ENCODE data around the gene SLC25A21.
"Not testable (repeated sequence)": the region's sequence is repeated elsewhere in the genome, so short reads cannot be mapped to it uniquely, and the experiment has no call there.

Gene SLC25A21

DNA sequence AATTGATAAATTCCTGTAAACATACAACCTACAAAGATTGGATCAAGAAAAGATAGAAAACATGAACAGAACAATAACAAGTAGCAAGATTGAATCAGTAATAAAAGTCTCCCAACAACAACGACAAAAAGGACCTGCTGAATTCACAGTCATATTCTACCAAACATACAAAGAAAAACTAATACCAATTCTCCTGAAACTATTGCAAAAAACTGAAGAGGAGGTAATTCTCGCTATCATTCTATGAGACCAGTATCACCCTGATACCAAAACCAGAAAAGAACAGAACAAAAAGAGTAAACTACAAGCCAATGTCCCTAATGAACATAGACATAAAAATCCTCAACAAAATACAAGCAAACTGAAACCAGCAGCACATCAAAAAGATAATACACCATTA lies 14.4 kb downstream of the SLC25A21 start:
- TF ChIP-seq, protein P1, sequence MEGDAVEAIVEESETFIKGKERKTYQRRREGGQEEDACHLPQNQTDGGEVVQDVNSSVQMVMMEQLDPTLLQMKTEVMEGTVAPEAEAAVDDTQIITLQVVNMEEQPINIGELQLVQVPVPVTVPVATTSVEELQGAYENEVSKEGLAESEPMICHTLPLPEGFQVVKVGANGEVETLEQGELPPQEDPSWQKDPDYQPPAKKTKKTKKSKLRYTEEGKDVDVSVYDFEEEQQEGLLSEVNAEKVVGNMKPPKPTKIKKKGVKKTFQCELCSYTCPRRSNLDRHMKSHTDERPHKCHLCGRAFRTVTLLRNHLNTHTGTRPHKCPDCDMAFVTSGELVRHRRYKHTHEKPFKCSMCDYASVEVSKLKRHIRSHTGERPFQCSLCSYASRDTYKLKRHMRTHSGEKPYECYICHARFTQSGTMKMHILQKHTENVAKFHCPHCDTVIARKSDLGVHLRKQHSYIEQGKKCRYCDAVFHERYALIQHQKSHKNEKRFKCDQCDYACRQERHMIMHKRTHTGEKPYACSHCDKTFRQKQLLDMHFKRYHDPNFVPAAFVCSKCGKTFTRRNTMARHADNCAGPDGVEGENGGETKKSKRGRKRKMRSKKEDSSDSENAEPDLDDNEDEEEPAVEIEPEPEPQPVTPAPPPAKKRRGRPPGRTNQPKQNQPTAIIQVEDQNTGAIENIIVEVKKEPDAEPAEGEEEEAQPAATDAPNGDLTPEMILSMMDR (IDR thresholded peaks at IDR 0.05; ENCODE audit: low read depth, low read length, missing control alignments), result no peak
- DNase-seq (ENCODE audit: extremely low read depth, low read depth), result no peak
- no peak overlapping the region for H3K4me3 ChIP-seq (replicated peaks; ENCODE audit: low read depth, low read length)

DNA sequence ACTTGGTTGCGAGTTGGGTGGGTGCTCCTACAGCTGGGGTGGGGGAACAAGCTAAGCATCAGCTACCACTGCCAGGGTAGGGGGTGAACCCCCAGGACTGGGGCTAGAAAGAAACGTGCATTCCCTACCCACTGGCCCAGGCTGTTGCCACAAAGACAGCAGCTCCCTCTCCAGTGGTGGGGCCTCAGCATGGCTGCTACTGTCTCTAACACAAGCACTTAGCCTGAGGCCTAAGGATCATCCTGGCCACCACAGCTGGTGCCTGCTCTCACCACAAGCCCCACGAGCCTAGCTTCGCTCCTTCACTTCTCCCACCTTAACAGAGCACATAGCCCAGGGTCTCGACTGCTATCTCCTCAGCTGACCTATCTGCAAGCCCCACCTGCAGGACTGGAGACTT lies 18.9 kb downstream of the SLC25A21 start:
- H3K4me3 ChIP-seq (replicated peaks; ENCODE audit: low read depth, low read length), result no peak overlapping the region
- no peak for DNase-seq (ENCODE audit: extremely low read depth, low read depth)
- TF ChIP-seq, protein P1 (IDR thresholded peaks at IDR 0.05; ENCODE audit: low read depth, low read length, missing control alignments), result no peak

DNA sequence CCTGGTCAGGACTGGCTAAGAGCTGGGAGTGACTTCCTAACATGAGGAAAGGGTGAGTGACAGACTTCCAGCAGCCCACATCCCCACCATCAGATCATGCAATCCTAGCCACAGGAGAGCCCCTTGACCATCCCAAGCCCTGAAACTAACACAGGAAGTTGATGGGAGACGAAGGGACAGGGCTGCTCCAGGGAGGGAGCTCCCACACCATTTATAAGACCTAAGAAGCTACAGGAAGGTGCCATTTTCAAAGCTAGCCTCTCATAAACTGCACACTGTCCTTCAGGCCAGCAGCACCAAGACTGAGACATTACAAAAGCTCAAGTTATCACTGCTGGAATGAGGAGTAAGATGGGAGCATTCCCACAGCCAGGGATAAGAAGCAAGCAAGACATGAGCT lies 19.4 kb downstream of the SLC25A21 start:
- TF ChIP-seq, protein P1 (IDR thresholded peaks at IDR 0.05; ENCODE audit: low read depth, low read length, missing control alignments), result no peak
- no peak for DNase-seq (ENCODE audit: extremely low read depth, low read depth)
- H3K4me3 ChIP-seq (replicated peaks; ENCODE audit: low read depth, low read length), result no peak overlapping the region

DNA sequence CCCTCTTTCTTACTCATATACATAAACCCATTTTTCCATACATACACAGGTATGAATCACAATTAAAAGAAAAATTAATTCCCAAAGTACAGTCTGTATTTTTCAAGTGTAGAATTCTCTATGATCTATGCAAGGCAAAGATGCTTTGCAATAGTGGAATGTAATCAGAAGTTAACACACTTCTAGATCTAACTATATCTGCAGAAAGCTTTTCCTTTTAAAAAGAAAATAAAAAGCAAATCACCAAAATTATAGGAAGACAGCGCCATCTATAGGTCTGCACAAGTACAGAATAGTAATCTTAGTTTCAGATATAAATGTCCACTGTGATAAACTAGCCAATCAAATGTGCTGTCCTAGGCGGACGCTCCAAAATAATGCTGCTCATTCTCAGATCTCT lies 22.0 kb downstream of the SLC25A21 start:
- no peak for DNase-seq (ENCODE audit: extremely low read depth, low read depth)
- TF ChIP-seq, protein P1 (IDR thresholded peaks at IDR 0.05; ENCODE audit: low read depth, low read length, missing control alignments), result peak; percentile 54
- no peak overlapping the region for H3K4me3 ChIP-seq (replicated peaks; ENCODE audit: low read depth, low read length)

DNA sequence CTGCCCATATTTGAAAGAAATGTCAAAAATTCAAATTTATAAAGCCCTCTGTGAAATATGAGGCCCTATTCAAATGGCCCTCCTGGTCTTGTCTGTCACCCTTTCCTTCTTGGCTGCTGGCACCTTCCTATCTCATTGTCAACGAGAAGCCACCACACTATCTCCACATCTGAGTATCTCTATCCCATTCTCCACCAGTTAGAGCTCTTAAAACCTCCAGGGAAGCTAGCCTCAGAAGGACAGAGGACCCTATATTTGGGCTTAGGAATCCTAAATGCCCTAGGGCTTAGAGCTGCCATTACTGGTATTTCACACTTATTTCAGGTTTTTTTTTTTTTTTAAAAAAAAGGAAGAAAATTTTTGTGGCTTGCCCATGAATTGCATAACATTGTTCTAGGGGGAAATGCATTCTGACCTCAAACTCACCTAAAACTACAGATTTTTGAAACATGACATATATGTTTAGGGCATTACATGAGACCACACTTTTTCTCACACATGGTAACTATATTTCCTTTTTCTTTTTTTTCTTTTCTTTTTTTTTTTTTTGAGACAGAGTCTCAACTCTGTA lies 25.0 kb downstream of the SLC25A21 start:
- TF ChIP-seq, protein P1 (IDR thresholded peaks at IDR 0.05; ENCODE audit: low read depth, low read length, missing control alignments), result no peak
- no peak overlapping the region for H3K4me3 ChIP-seq (replicated peaks; ENCODE audit: low read depth, low read length)
- DNase-seq (ENCODE audit: extremely low read depth, low read depth), result no peak

DNA sequence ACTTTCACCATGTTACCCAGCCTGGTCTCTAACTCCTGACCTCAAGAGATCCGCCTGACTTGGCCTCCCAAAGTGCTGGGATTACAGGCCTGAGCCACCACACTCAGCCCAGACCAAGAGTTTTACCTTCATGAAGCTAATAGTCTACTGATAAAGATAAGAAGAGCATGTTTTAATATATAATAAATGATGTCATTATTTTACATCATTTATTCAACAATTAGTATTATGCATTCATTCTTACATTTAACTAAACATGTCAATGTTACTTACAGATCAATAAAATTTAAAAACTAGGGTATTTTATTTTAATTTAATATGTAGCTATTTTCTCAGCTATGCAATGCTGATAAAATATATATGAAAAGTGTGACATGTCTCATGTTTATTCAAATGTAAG lies 26.0 kb downstream of the SLC25A21 start:
- DNase-seq (ENCODE audit: extremely low read depth, low read depth); H3K4me3 ChIP-seq (replicated peaks; ENCODE audit: low read depth, low read length): not testable (repeated sequence)

DNA sequence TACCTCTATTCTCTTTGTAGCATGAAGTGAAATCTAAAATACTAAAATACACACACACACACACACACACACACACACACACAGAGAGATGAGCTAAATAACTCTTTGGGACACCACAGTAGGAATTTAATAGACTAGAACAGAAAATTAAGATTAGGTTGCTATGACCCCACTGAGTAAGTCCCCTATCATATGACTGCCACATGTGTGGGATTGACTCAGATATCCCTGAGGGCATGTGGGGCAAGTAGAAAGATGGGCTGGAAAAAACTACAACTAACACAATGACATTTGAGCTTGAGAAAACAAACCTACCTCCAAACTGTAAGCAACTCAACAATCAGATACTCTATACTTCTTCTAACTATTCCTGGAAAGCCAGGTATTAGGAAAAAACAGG lies 27.0 kb downstream of the SLC25A21 start:
- H3K4me3 ChIP-seq (replicated peaks; ENCODE audit: low read depth, low read length), result no peak overlapping the region
- TF ChIP-seq, protein P1 (IDR thresholded peaks at IDR 0.05; ENCODE audit: low read depth, low read length, missing control alignments), result no peak
- peak; percentile 21 for DNase-seq (ENCODE audit: extremely low read depth, low read depth)

Measured in HFF-Myc (cell line).